Fibroblast of pulmonary artery (primary cell): Measurements from ENCODE around the gene FOXP1.

Experiments
- DNase-seq: peaks from one replicate; pipeline ENCODE4 v3.0.0-alpha.2; 2010; ENCODE audit warnings: low read depth
- H3K4me3 ChIP-seq: replicated peaks from 2 replicates; pipeline ENCODE4 v1.5.1; 2011; ENCODE audit warnings: low read depth, mild to moderate bottlenecking, control low read depth, low read length, moderate library complexity
- CTCF ChIP-seq: IDR thresholded peaks from 2 replicates; pipeline ENCODE4 v1.5.1; 2011; ENCODE audit warnings: mild to moderate bottlenecking, control low read depth, low read length, inconsistent platforms; ENCODE audit errors: missing control alignments

Gene FOXP1

GRCh38 chr3:71102111-71102983 lies 481.2 kb downstream of the FOXP1 start:
- no peak overlapping the region for H3K4me3 ChIP-seq
- DNase-seq: peak; percentile 93
- TF ChIP-seq CTCF: no peak

GRCh38 chr3:71101626-71102025 lies 481.9 kb downstream of the FOXP1 start:
- H3K4me3 ChIP-seq: no peak overlapping the region
- no peak for DNase-seq
- no peak for TF ChIP-seq CTCF

GRCh38 chr3:71101014-71101413 lies 482.5 kb downstream of the FOXP1 start:
- peak; percentile 45 for DNase-seq
- no peak for TF ChIP-seq CTCF
- no peak overlapping the region for H3K4me3 ChIP-seq

GRCh38 chr3:71099997-71100719 lies 483.4 kb downstream of the FOXP1 start:
- TF ChIP-seq CTCF: no peak
- DNase-seq: no peak

GRCh38 chr3:71097557-71097956 lies 486.0 kb downstream of the FOXP1 start:
- no peak for TF ChIP-seq CTCF
- no peak overlapping the region for H3K4me3 ChIP-seq
- no peak for DNase-seq

More at GRCh38 chr3:71099997-71100719, 483.4 kb downstream of the FOXP1 start:
- H3K4me3 ChIP-seq: no peak overlapping the region

- H3K4me3 ChIP-seq: no peak overlapping the region
- DNase-seq: peak; percentile 43
- no peak for TF ChIP-seq CTCF
Measured at GRCh38 chr3:71095511-71096291, 487.8 kb downstream of the FOXP1 start.
